ENCODE results near the gene SGCA. TPM values are rescaled to one million over a fixed set of nuclear protein-coding genes. Genes with fewer than 3 reads are reported as not detected.
A peak's percentile ranks its signal among the peaks of the same experiment; 100 is the strongest.

SGCA gene
- total and polyA plus RNA-seq, 9 of the 15 experiments (the other 6 are each of a cell fraction or from before 2014, with no cell fraction given), result not detected

GRCh38 chr17:50151937-50152547 is 13.8 kb upstream of the SGCA start (continued):
- TF ChIP-seq RREB1 (CRISPR knock-in tag; IDR thresholded peaks at IDR 0.05), result peak; percentile 86; the same call in 1 of the 2 replicates
- no peak for TF ChIP-seq IRF9 (tag; IDR thresholded peaks at IDR 0.05)
- no peak for TF ChIP-seq ZBTB43 (CRISPR knock-in tag; IDR thresholded peaks at IDR 0.05)
- TF ChIP-seq CC2D1A (IDR thresholded peaks at IDR 0.05), result peak; percentile 77
- TF ChIP-seq SMARCE1 (IDR thresholded peaks at IDR 0.05), result peak; percentile 86
- no peak for TF ChIP-seq ATF7 (IDR thresholded peaks at IDR 0.05)
- TF ChIP-seq ZNF592 (IDR thresholded peaks at IDR 0.05), result peak; percentile 43; the same call in 1 of the 2 replicates
- TF ChIP-seq HNRNPUL1 (IDR thresholded peaks at IDR 0.05; ENCODE audit: low read length), result no peak
- no peak for TF ChIP-seq ZNF232 (CRISPR knock-in tag; IDR thresholded peaks at IDR 0.05)
- TF ChIP-seq CBFA2T2 (conservative IDR thresholded peaks at IDR 0.05), result no peak
- peak in 1 of 2 experiments; percentile 68; a peak in 2 of 4 replicates for TF ChIP-seq ZNF639 (CRISPR knock-in tag; conservative IDR thresholded peaks at IDR 0.05 in 1 of 2, IDR thresholded peaks at IDR 0.05 in 1 of 2)
- TF ChIP-seq ETV1 (tag; conservative IDR thresholded peaks at IDR 0.05; ENCODE audit: low read depth), result peak; percentile 87
- TF ChIP-seq E2F3 (CRISPR knock-in tag; IDR thresholded peaks at IDR 0.05), result no peak
- TF ChIP-seq CBFA2T3 (IDR thresholded peaks at IDR 0.05), result peak; percentile 59
